Erythroblast (primary cell): ENCODE data around the gene PSMA5.

Experiments
- GATA1 ChIP-seq: IDR thresholded peaks from 2 replicates; pipeline ENCODE4 v1.6.1; 2011; ENCODE audit warnings: low read depth, mild to moderate bottlenecking, control low read depth, low read length, moderate library complexity
- POLR2A ChIP-seq: IDR thresholded peaks from 2 replicates; pipeline ENCODE4 v1.6.1; 2011; ENCODE audit warnings: mild to moderate bottlenecking, low read length

DNA sequence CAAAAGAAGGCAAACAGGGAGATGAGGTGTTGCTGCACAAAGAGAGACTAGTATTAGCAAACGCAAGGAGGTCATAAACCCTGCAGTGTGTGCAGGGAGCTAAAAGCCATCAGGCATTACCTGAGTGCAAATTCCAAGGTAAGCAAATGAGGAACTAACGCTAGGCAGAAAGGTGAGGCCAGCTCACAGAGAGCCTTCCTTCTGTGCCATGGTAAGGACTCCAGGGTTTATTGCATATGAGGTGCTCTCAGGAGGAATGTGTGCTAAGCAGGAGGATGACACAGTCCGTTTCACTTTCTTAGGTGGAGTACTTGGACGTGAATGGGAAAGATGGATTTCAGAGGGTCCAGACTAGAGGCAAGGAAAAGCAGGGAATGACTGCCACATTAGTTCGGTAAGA lies 74.8 kb downstream of the PSMA5 start:
- TF ChIP-seq POLR2A (no peak), GATA1 (no peak)
